ENCODE measurements around the gene SHD.
"Not testable (repeated sequence)": the region's sequence is repeated elsewhere in the genome, so short reads cannot be mapped to it uniquely, and the experiment has no call there.

The SHD gene

GRCh38 chr19:4268816-4269430 lies 10.1 kb upstream of the SHD start:
- Histone ChIP-seq H3K9ac (ENCODE audit: low read length) (no peak overlapping the region), H3K79me2 (ENCODE audit: insufficient read depth, low read length) (no peaks in the 10 kb centered on the region)
- TF ChIP-seq CTCF (IDR thresholded peaks at IDR 0.05; ENCODE audit: low read length) = no peak

GRCh38 chr19:4272894-4273293 lies 6.2 kb upstream of the SHD start:
- TF ChIP-seq EZH2 (IDR thresholded peaks at IDR 0.05; ENCODE audit: borderline replicate concordance, low read length) = no peak
- no peak for TF ChIP-seq CTCF (IDR thresholded peaks at IDR 0.05; ENCODE audit: low read length)

More at GRCh38 chr19:4268816-4269430, 10.1 kb upstream of the SHD start:
- H2AFZ ChIP-seq (ENCODE audit: low read length) = no peak overlapping the region
- H3K4me1 ChIP-seq (ENCODE audit: insufficient read depth, low read length, severe bottlenecking) = no peaks in the 10 kb centered on the region
- peaks cover 40% of the 10 kb centered on the region for H3K36me3 ChIP-seq (ENCODE audit: insufficient read depth, low read length)
- no peaks in the 10 kb centered on the region for H3K9me3 ChIP-seq (ENCODE audit: low read length)
- no peaks in the 10 kb centered on the region for H3F3A ChIP-seq (ENCODE audit: insufficient read depth, low read length)
- H3K4me2 ChIP-seq (ENCODE audit: low read length) = no peak overlapping the region
- H3K9me2 ChIP-seq (ENCODE audit: low read depth, low read length) = no peaks in the 10 kb centered on the region
- H3K27ac ChIP-seq (ENCODE audit: low read depth, low read length, poor library complexity, severe bottlenecking) = no peak overlapping the region
- H3K4me3 ChIP-seq (ENCODE audit: low read depth, low read length, poor library complexity, severe bottlenecking) = no peak overlapping the region
- no peaks in the 10 kb centered on the region for H4K20me1 ChIP-seq (ENCODE audit: insufficient read depth, low read length)
- H3K27me3 ChIP-seq (ENCODE audit: insufficient read depth, low read length) = no peaks in the 10 kb centered on the region

GRCh38 chr19:4274321-4274686 lies 4.8 kb upstream of the SHD start:
- not testable (repeated sequence) for H3K4me3 ChIP-seq (ENCODE audit: low read depth, low read length, poor library complexity, severe bottlenecking); H3K27me3 ChIP-seq (ENCODE audit: insufficient read depth, low read length)

More at GRCh38 chr19:4272894-4273293, 6.2 kb upstream of the SHD start:
- H3K27ac ChIP-seq (ENCODE audit: low read depth, low read length, poor library complexity, severe bottlenecking) = no peak overlapping the region
- no peaks in the 10 kb centered on the region for H3K79me2 ChIP-seq (ENCODE audit: insufficient read depth, low read length)
- no peak overlapping the region for H2AFZ ChIP-seq (ENCODE audit: low read length)
- H3K9ac ChIP-seq (ENCODE audit: low read length) = no peak overlapping the region
- no peaks in the 10 kb centered on the region for H3F3A ChIP-seq (ENCODE audit: insufficient read depth, low read length)
- H4K20me1 ChIP-seq (ENCODE audit: insufficient read depth, low read length) = no peaks in the 10 kb centered on the region
- no peaks in the 10 kb centered on the region for H3K27me3 ChIP-seq (ENCODE audit: insufficient read depth, low read length)
- peaks cover 26% of the 10 kb centered on the region for H3K36me3 ChIP-seq (ENCODE audit: insufficient read depth, low read length)
- H3K4me3 ChIP-seq (ENCODE audit: low read depth, low read length, poor library complexity, severe bottlenecking) = no peak overlapping the region
- no peak overlapping the region for H3K4me2 ChIP-seq (ENCODE audit: low read length)
- no peaks in the 10 kb centered on the region for H3K4me1 ChIP-seq (ENCODE audit: insufficient read depth, low read length, severe bottlenecking)
- no peaks in the 10 kb centered on the region for H3K9me2 ChIP-seq (ENCODE audit: low read depth, low read length)
- no peaks in the 10 kb centered on the region for H3K9me3 ChIP-seq (ENCODE audit: low read length)

GRCh38 chr19:4277191-4277696 lies 1.8 kb upstream of the SHD start:
- no peak for TF ChIP-seq CTCF (IDR thresholded peaks at IDR 0.05; ENCODE audit: low read length)
- TF ChIP-seq EZH2 (IDR thresholded peaks at IDR 0.05; ENCODE audit: borderline replicate concordance, low read length) = no peak
- Histone ChIP-seq H4K20me1 (ENCODE audit: insufficient read depth, low read length) (no peaks in the 10 kb centered on the region), H3K27ac (ENCODE audit: low read depth, low read length, poor library complexity, severe bottlenecking) (no peak overlapping the region), H3K4me1 (ENCODE audit: insufficient read depth, low read length, severe bottlenecking) (no peaks in the 10 kb centered on the region), H3K36me3 (ENCODE audit: insufficient read depth, low read length) (no peaks in the 10 kb centered on the region), H3K9me3 (ENCODE audit: low read length) (no peaks in the 10 kb centered on the region), H2AFZ (ENCODE audit: low read length) (no peak overlapping the region), H3K4me3 (ENCODE audit: low read depth, low read length, poor library complexity, severe bottlenecking) (no peak overlapping the region), H3F3A (ENCODE audit: insufficient read depth, low read length) (no peaks in the 10 kb centered on the region), H3K9me2 (ENCODE audit: low read depth, low read length) (no peaks in the 10 kb centered on the region), H3K4me2 (ENCODE audit: low read length) (no peak overlapping the region), H3K79me2 (ENCODE audit: insufficient read depth, low read length) (no peaks in the 10 kb centered on the region), H3K27me3 (ENCODE audit: insufficient read depth, low read length) (no peaks in the 10 kb centered on the region), H3K9ac (ENCODE audit: low read length) (no peak overlapping the region)

More at GRCh38 chr19:4274321-4274686, 4.8 kb upstream of the SHD start:
- H3F3A ChIP-seq (ENCODE audit: insufficient read depth, low read length); H2AFZ ChIP-seq (ENCODE audit: low read length); H3K9me2 ChIP-seq (ENCODE audit: low read depth, low read length); H3K79me2 ChIP-seq (ENCODE audit: insufficient read depth, low read length); H4K20me1 ChIP-seq (ENCODE audit: insufficient read depth, low read length); H3K9me3 ChIP-seq (ENCODE audit: low read length); H3K4me1 ChIP-seq (ENCODE audit: insufficient read depth, low read length, severe bottlenecking); H3K27ac ChIP-seq (ENCODE audit: low read depth, low read length, poor library complexity, severe bottlenecking); H3K4me2 ChIP-seq (ENCODE audit: low read length); H3K9ac ChIP-seq (ENCODE audit: low read length): not testable (repeated sequence)
- H3K36me3 ChIP-seq (ENCODE audit: insufficient read depth, low read length) = peaks cover 13% of the 10 kb centered on the region
